Karpas-422 (cell line): ENCODE measurements around the gene TMEM131. TPM values are rescaled to one million over a fixed set of nuclear protein-coding genes. Genes with fewer than 3 reads are reported as not detected.

Source experiments
- DNase-seq: peaks from one replicate; pipeline ENCODE4 v3.0.0-alpha.2; 2015
- H2AFZ ChIP-seq: fragments of 200-600 bp; sonication (generic); 2 replicates; pipeline ENCODE4 v1.6.1; 2014; ENCODE audit warnings: antibody characterized with exemption, low read length, mixed read lengths
- H3K27ac ChIP-seq: fragments of 200-600 bp; sonication (generic); 2 replicates; pipeline ENCODE4 v1.5.1; 2014; ENCODE audit warnings: mild to moderate bottlenecking, low read length, moderate library complexity
- H3K27me3 ChIP-seq: fragments of 200-600 bp; sonication (generic); 2 replicates; pipeline ENCODE4 v1.6.1; 2014; ENCODE audit warnings: low read length, mixed read lengths
- H3K36me3 ChIP-seq: fragments of 200-600 bp; sonication (generic); 2 replicates; pipeline ENCODE4 v1.6.1; 2014; ENCODE audit warnings: low read length, mixed read lengths; ENCODE audit not compliant: insufficient read depth
- H3K4me1 ChIP-seq: fragments of 200-600 bp; sonication (generic); 2 replicates; pipeline ENCODE4 v1.6.1; 2014; ENCODE audit warnings: mild to moderate bottlenecking, low read length, mixed read lengths
- H3K4me2 ChIP-seq: fragments of 200-600 bp; sonication (generic); 2 replicates; pipeline ENCODE4 v1.6.1; 2014; ENCODE audit warnings: low read length, low read depth, mild to moderate bottlenecking; ENCODE audit not compliant: poor library complexity, severe bottlenecking
- H3K4me3 ChIP-seq: fragments of 200-600 bp; sonication (generic); 2 replicates; pipeline ENCODE4 v1.5.1; 2014; ENCODE audit warnings: mild to moderate bottlenecking, antibody characterized with exemption, low read length, mixed read lengths
- H3K79me2 ChIP-seq: fragments of 200-600 bp; sonication (generic); 2 replicates; pipeline ENCODE4 v1.6.1; 2014; ENCODE audit warnings: mild to moderate bottlenecking, low read length, mixed read lengths
- H3K9ac ChIP-seq: fragments of 200-600 bp; sonication (generic); 2 replicates; pipeline ENCODE4 v1.6.0; 2014; ENCODE audit warnings: low read length
- H3K9me2 ChIP-seq: fragments of 200-600 bp; sonication (generic), shearing (Covaris generic); replicated peaks from 2 replicates; pipeline ENCODE4 v1.6.0; 2014; ENCODE audit warnings: mild to moderate bottlenecking, low read length, moderate library complexity; ENCODE audit not compliant: insufficient read depth
- H3K9me3 ChIP-seq: fragments of 300-700, 200-600 bp; sonication (generic); 2 replicates; pipeline ENCODE4 v1.6.1; 2014; ENCODE audit warnings: low read length, mixed read lengths
- H4K20me1 ChIP-seq: fragments of 200-600 bp; sonication (generic); 2 replicates; pipeline ENCODE4 v1.6.1; 2014; ENCODE audit warnings: mild to moderate bottlenecking, antibody characterized with exemption, low read length, low read depth; ENCODE audit not compliant: insufficient read depth
- total RNA-seq: library from RNA; depleted of rRNA; stranded (reverse); fragments of >200 nt; shearing (Covaris generic); gene quantifications from 2 replicates; pipeline ENCODE4 v1.2.3, GENCODE V29; 2014; ENCODE audit warnings: low replicate concordance

Gene TMEM131
- total RNA-seq, 1 experiment from 2014 or later: 20.9 TPM

- H3K4me1 ChIP-seq: no peaks in the 10 kb centered on the region
Measured at GRCh38 chr2:97726261-97727064, 269.3 kb downstream of the TMEM131 start.

GRCh38 chr2:97724946-97725688, 270.6 kb downstream of the TMEM131 start:
- Histone ChIP-seq H3K9me2 (no peaks in the 10 kb centered on the region), H3K4me2 (no peak overlapping the region), H3K36me3 (no peaks in the 10 kb centered on the region), H3K4me1 (no peaks in the 10 kb centered on the region), H3K27me3 (no peaks in the 10 kb centered on the region), H4K20me1 (no peaks in the 10 kb centered on the region), H3K79me2 (no peaks in the 10 kb centered on the region), H3K4me3 (no peak overlapping the region), H3K9ac (no peak overlapping the region), H3K27ac (no peak overlapping the region), H2AFZ (no peak overlapping the region), H3K9me3 (peaks cover under 1% of the 10 kb centered on the region; the same call in 1 of the 2 replicates)
- no peak for DNase-seq

More at GRCh38 chr2:97726261-97727064, 269.3 kb downstream of the TMEM131 start:
- Histone ChIP-seq H4K20me1 (no peaks in the 10 kb centered on the region), H3K9me3 (peaks cover 5% of the 10 kb centered on the region; the same call in 1 of the 2 replicates), H3K79me2 (no peaks in the 10 kb centered on the region), H3K27ac (no peak overlapping the region), H3K27me3 (no peaks in the 10 kb centered on the region), H2AFZ (no peak overlapping the region), H3K36me3 (no peaks in the 10 kb centered on the region), H3K9ac (no peak overlapping the region), H3K9me2 (no peaks in the 10 kb centered on the region), H3K4me2 (no peak overlapping the region), H3K4me3 (no peak overlapping the region)
- no peak for DNase-seq

DNA sequence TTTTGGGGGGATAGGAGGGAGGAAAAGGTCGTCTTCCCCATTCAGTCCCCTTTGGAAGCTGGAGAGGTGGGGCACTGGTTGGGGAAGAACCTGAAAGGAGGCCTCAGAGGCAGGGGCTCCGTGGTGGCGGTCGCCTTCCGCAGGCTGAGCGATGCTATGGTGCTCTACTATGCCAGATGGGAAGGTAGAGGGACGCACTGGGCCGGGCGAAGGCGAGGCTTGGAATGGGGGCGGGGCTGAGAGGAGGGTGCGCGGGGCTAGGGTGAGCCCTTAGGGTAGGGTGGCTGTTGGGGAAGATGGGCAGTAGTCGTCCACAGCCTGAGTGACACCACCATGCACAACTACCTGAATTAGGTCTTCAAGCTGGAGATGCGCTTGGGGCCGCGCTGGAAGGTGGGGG, 271.2 kb downstream of the TMEM131 start:
- H3K4me3 ChIP-seq: no peak overlapping the region
- no peak overlapping the region for H3K4me2 ChIP-seq
- no peaks in the 10 kb centered on the region for H3K36me3 ChIP-seq
- no peak overlapping the region for H3K9ac ChIP-seq
- H3K9me3 ChIP-seq: no peaks in the 10 kb centered on the region
- no peaks in the 10 kb centered on the region for H3K9me2 ChIP-seq
- no peaks in the 10 kb centered on the region for H3K79me2 ChIP-seq
- DNase-seq: no peak
- no peaks in the 10 kb centered on the region for H3K4me1 ChIP-seq
- no peaks in the 10 kb centered on the region for H3K27me3 ChIP-seq
- H2AFZ ChIP-seq: no peak overlapping the region
- H3K27ac ChIP-seq: no peak overlapping the region
- no peaks in the 10 kb centered on the region for H4K20me1 ChIP-seq

DNA sequence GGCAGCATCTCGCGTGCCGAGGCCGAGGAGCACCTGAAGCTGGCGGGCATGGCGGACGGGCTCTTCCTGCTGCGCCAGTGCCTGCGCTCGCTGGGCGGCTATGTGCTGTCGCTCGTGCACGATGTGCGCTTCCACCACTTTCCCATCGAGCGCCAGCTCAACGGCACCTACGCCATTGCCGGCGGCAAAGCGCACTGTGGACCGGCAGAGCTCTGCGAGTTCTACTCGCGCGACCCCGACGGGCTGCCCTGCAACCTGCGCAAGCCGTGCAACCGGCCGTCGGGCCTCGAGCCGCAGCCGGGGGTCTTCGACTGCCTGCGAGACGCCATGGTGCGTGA, 271.7 kb downstream of the TMEM131 start:
- Histone ChIP-seq H3K4me3 (no peak overlapping the region), H3K4me1 (no peaks in the 10 kb centered on the region), H4K20me1 (no peaks in the 10 kb centered on the region), H3K4me2 (no peak overlapping the region), H3K27me3 (no peaks in the 10 kb centered on the region), H3K9ac (no peak overlapping the region), H2AFZ (no peak overlapping the region), H3K36me3 (no peaks in the 10 kb centered on the region), H3K27ac (no peak overlapping the region), H3K9me3 (no peaks in the 10 kb centered on the region), H3K79me2 (no peaks in the 10 kb centered on the region), H3K9me2 (no peaks in the 10 kb centered on the region)
- DNase-seq: no peak

DNA sequence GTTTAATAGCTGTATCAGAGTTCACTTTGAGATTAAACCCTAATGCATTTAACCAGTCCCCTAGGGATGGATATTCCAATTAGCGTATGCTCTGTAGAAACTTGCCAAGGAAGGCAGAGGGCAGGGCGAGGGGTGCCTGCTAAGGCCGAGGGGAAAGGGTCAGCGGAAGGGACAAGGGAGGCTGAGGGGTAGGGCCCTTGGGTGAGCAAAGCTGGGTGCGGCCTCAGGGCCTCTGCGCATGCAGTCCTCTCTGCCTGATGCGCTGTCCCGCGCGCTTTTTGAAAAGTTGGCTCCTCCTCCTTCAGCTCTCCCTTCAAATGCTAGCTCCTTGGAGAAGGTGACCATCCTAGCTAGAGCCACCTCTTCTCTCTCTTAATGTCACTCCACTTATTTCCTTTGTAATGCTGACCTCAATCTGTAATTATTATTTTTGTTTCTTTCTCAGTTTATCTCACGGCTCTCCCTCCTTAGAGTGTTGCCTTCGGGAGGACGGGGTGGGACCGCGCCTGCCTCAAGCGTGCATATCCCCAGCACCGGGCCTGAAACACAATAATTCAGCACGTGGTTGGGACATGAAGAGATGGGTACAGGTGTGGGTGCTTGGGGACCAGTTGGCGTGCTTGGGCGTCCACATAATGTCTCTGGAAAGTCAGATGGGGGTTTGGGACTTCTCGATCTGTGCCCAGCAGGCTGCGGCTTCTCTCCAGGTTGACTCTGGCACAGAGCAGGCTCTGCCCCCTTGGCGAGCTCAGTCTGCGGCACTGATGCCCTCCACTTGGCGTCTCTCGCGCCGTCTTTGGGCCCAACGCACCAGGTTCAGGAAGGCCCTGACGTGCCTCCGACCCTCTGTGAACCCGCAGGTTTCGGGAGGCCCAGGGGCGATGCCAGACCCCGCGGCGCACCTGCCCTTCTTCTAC, 272.3 kb downstream of the TMEM131 start:
- no peak overlapping the region for H3K27ac ChIP-seq
- H3K9me2 ChIP-seq: no peaks in the 10 kb centered on the region
- H3K36me3 ChIP-seq: no peaks in the 10 kb centered on the region
- peaks cover 3% of the 10 kb centered on the region; the same call in 1 of the 2 replicates for H3K4me1 ChIP-seq
- H3K27me3 ChIP-seq: no peaks in the 10 kb centered on the region
- no peaks in the 10 kb centered on the region for H3K79me2 ChIP-seq
- H3K9ac ChIP-seq: no peak overlapping the region
- no peak overlapping the region for H3K4me2 ChIP-seq
- H4K20me1 ChIP-seq: no peaks in the 10 kb centered on the region
- H2AFZ ChIP-seq: no peak overlapping the region
- H3K4me3 ChIP-seq: no peak overlapping the region
- DNase-seq: no peak
- no peaks in the 10 kb centered on the region for H3K9me3 ChIP-seq

- H3K9me2 ChIP-seq: no peaks in the 10 kb centered on the region
- peaks cover 3% of the 10 kb centered on the region; the same call in 1 of the 2 replicates for H3K4me1 ChIP-seq
- DNase-seq: no peak
- no peaks in the 10 kb centered on the region for H3K27me3 ChIP-seq
- H4K20me1 ChIP-seq: no peaks in the 10 kb centered on the region
- no peaks in the 10 kb centered on the region for H3K79me2 ChIP-seq
- H3K27ac ChIP-seq: no peak overlapping the region
- no peak overlapping the region for H2AFZ ChIP-seq
- no peak overlapping the region for H3K4me3 ChIP-seq
- H3K9ac ChIP-seq: no peak overlapping the region
- H3K4me2 ChIP-seq: no peak overlapping the region
- no peaks in the 10 kb centered on the region for H3K36me3 ChIP-seq
- H3K9me3 ChIP-seq: no peaks in the 10 kb centered on the region
Measured at GRCh38 chr2:97722227-97722626, 273.5 kb downstream of the TMEM131 start.

GRCh38 chr2:97720746-97721145, 275.0 kb downstream of the TMEM131 start:
- Histone ChIP-seq H4K20me1 (no peaks in the 10 kb centered on the region), H3K9me3 (no peaks in the 10 kb centered on the region), H3K9me2 (no peaks in the 10 kb centered on the region), H3K4me2 (no peak overlapping the region), H3K27ac (no peak overlapping the region), H2AFZ (no peak overlapping the region), H3K4me1 (peaks cover 3% of the 10 kb centered on the region; the same call in 1 of the 2 replicates), H3K79me2 (no peaks in the 10 kb centered on the region), H3K27me3 (no peaks in the 10 kb centered on the region), H3K9ac (no peak overlapping the region), H3K4me3 (no peak overlapping the region), H3K36me3 (no peaks in the 10 kb centered on the region)
- no peak for DNase-seq
